Measurements from ENCODE around the gene MRM3. TPM values are rescaled to one million over a fixed set of nuclear protein-coding genes. Genes with fewer than 3 reads are reported as not detected.
"Not testable (repeated sequence)": the region's sequence is repeated elsewhere in the genome, so short reads cannot be mapped to it uniquely, and the experiment has no call there.

Gene MRM3
- total RNA-seq, 1 donor from 2014 or later, result 10.4 TPM

DNA sequence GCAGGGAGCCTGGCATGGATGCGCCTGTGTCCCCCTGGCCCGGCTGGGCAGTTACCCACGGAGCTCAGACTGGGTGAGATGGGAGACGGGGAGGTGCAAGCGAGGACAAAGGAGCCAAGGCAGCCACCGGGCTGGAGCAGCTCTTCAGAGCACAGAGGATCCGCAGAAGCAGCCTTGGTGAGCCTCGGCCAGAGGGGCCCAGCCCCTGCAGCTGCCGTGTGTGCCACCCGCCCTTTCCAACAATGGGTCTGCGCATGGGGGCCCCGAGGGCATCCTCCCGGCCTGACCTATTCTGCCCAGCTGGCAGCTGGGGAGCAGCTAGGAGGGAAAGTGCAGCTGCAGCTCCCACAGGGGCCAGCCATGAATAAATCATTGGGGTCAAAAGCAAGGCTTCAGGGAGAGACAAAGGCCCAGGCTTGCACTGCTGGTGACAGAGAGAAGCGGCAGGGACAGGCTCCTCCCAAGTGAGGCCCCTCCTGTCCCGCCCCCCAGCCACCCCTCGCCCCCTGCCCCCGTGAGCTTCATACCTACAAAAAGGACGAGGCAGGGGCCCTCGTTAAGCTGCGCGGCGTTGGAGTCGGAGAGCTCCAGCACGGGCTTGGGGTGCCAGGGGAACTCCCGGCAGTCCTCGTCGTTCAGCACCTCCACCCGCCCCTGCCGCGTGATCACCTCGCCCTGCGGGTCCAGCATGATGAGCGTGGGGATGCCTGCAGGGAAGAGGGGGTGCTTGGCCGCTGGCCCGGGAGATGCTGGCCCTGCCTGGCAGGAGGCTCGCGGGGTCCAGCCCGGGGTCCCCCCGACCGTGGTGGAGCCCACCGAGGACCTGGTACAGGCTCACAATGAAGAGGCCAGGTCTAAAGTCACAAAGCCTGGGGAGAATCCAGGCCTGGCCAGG lies 22.6 kb downstream of the MRM3 start:
- H3K36me3 Mint-ChIP-seq (ENCODE audit: unreplicated experiment), result peaks cover 24% of the 10 kb centered on the region
- H3K4me1 Mint-ChIP-seq (ENCODE audit: unreplicated experiment), result peaks cover 17% of the 10 kb centered on the region

DNA sequence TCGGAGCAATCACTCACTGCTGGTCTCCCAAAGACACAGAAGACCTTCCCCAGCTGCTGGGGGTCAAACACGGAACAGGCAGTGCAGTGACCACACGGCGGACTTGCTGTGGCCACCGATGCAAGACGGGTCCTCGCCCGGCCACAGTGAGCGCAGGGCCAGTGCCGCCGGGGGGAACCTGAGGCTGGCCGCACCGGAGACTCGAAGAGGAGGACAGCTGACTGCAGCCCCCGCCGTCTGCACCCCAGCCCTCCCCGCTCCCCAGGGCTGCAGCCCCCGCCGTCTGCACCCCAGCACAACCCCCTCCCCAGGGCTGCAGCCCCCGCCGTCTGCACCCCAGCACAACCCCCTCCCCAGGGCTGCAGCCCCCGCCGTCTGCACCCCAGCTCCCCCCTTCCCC lies 23.7 kb downstream of the MRM3 start:
- not testable (repeated sequence) for H3K9me3 Mint-ChIP-seq (ENCODE audit: unreplicated experiment); H3K27ac Mint-ChIP-seq (ENCODE audit: unreplicated experiment); DNase-seq (ENCODE audit: extremely low spot score, unreplicated experiment); H3K4me3 Mint-ChIP-seq (ENCODE audit: unreplicated experiment); H3K27me3 Mint-ChIP-seq (ENCODE audit: unreplicated experiment)
- H3K36me3 Mint-ChIP-seq (ENCODE audit: unreplicated experiment), result peaks cover 22% of the 10 kb centered on the region
- H3K4me1 Mint-ChIP-seq (ENCODE audit: unreplicated experiment), result peaks cover 20% of the 10 kb centered on the region

More for the DNA sequence above, 22.6 kb downstream of the MRM3 start:
- Mint-ChIP-seq H3K27me3 (ENCODE audit: unreplicated experiment) (no peaks in the 10 kb centered on the region), H3K27ac (ENCODE audit: unreplicated experiment) (no peak overlapping the region), H3K9me3 (ENCODE audit: unreplicated experiment) (no peaks in the 10 kb centered on the region), H3K4me3 (ENCODE audit: unreplicated experiment) (no peak overlapping the region)
- TF ChIP-seq CTCF (IDR thresholded peaks at IDR 0.05), result no peak
- no peak for DNase-seq (ENCODE audit: extremely low spot score, unreplicated experiment)

DNA sequence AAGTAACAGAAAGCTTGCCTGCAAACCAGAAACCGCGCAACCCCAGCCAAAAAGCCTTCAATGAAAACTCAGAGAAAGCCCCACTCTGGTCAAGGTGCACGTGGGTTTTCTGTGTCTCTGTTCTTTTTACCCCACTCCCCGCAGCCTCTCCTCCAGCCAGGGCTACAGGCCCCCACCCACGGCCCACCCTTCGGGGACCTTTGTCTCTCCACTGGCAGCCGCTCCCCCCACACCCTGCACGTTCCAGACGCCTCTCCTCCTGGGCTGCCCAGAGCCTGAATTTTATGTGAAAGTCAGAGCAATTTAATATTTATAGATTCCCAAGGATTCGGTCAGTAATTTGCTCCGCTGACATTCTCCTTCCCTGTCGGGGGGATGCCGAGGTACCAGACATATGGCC lies 24.2 kb downstream of the MRM3 start:
- Mint-ChIP-seq H3K4me3 (ENCODE audit: unreplicated experiment) (no peak overlapping the region), H3K9me3 (ENCODE audit: unreplicated experiment) (no peaks in the 10 kb centered on the region), H3K36me3 (ENCODE audit: unreplicated experiment) (peaks cover 22% of the 10 kb centered on the region), H3K4me1 (ENCODE audit: unreplicated experiment) (peaks cover 22% of the 10 kb centered on the region), H3K27me3 (ENCODE audit: unreplicated experiment) (no peaks in the 10 kb centered on the region), H3K27ac (ENCODE audit: unreplicated experiment) (no peak overlapping the region)
- no peak for DNase-seq (ENCODE audit: extremely low spot score, unreplicated experiment)
- no peak for TF ChIP-seq CTCF (IDR thresholded peaks at IDR 0.05)

GRCh38 chr17:806781-807522 lies 24.8 kb downstream of the MRM3 start:
- Mint-ChIP-seq H3K4me1 (ENCODE audit: unreplicated experiment) (peaks cover 18% of the 10 kb centered on the region), H3K36me3 (ENCODE audit: unreplicated experiment) (peaks cover 20% of the 10 kb centered on the region), H3K27me3 (ENCODE audit: unreplicated experiment) (no peaks in the 10 kb centered on the region), H3K27ac (ENCODE audit: unreplicated experiment) (no peak overlapping the region), H3K9me3 (ENCODE audit: unreplicated experiment) (no peaks in the 10 kb centered on the region), H3K4me3 (ENCODE audit: unreplicated experiment) (no peak overlapping the region)
- DNase-seq (ENCODE audit: extremely low spot score, unreplicated experiment), result no peak
- TF ChIP-seq CTCF (IDR thresholded peaks at IDR 0.05), result no peak

GRCh38 chr17:807523-808294 lies 25.6 kb downstream of the MRM3 start:
- H3K9me3 Mint-ChIP-seq (ENCODE audit: unreplicated experiment), result no peaks in the 10 kb centered on the region
- TF ChIP-seq CTCF (IDR thresholded peaks at IDR 0.05), result no peak
- peaks cover 15% of the 10 kb centered on the region for H3K4me1 Mint-ChIP-seq (ENCODE audit: unreplicated experiment)
- no peaks in the 10 kb centered on the region for H3K27me3 Mint-ChIP-seq (ENCODE audit: unreplicated experiment)
- H3K36me3 Mint-ChIP-seq (ENCODE audit: unreplicated experiment), result peaks cover 24% of the 10 kb centered on the region
- no peak overlapping the region for H3K4me3 Mint-ChIP-seq (ENCODE audit: unreplicated experiment)
- no peak overlapping the region for H3K27ac Mint-ChIP-seq (ENCODE audit: unreplicated experiment)
- DNase-seq (ENCODE audit: extremely low spot score, unreplicated experiment), result no peak
